IPS-15b (cell line): ENCODE results near the gene NPIPB8.
"Not testable (repeated sequence)": the region's sequence is repeated elsewhere in the genome, so short reads cannot be mapped to it uniquely, and the experiment has no call there.

Source experiments
- H3K27me3 ChIP-seq: one replicate; pipeline ENCODE4 v1.6.1; 2013; ENCODE audit warnings: low read length; ENCODE audit not compliant: control insufficient read depth, insufficient read depth
- H3K36me3 ChIP-seq: one replicate; pipeline ENCODE4 v1.6.1; 2013; ENCODE audit warnings: low read length; ENCODE audit not compliant: control insufficient read depth, insufficient read depth
- H3K4me1 ChIP-seq: one replicate; pipeline ENCODE4 v1.6.1; 2013; ENCODE audit warnings: mild to moderate bottlenecking, low read length; ENCODE audit not compliant: control insufficient read depth, insufficient read depth
- H3K4me3 ChIP-seq: one replicate; pipeline ENCODE4 v1.5.1; 2013; ENCODE audit warnings: low read depth, low read length
- H3K9ac ChIP-seq: one replicate; pipeline ENCODE4 v1.6.1; 2013; ENCODE audit warnings: low read depth, mild to moderate bottlenecking, low read length
- H3K9me3 ChIP-seq: one replicate; pipeline ENCODE4 v1.6.1; 2013; ENCODE audit warnings: mild to moderate bottlenecking, low read length; ENCODE audit not compliant: control insufficient read depth, insufficient read depth

NPIPB8 gene

DNA sequence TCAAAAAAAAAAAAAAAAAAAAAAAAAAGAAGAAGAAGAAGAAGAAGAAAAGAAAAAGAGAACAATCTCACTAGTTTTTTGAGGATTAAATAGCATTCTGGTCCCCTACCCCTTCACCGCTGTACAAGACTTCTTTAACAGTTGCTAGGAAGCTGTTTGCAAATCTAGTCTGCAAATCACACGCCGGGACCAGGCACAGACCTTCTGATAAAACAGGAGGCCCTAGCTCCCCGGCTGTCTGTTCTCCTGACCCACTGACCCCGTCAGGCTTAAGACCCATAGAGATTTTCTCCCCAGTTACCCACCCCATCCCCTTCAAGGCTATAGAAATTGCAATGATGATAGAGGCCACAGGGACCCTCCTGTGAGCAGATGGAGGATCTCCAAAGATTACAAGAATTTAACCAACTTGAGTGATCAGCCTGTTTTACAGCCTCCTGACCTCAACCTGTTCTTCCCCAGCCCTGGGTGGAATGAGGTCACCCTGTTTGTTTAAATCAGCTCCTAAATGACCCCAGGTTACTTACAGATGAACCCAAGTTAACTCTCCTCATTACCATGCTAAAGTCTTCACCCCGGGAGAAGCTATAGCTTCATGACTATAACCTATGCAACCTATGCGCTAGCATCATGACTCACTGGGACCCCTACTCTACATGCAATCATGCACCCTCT lies 16.2 kb upstream of the NPIPB8 start:
- peaks cover 9% of the 10 kb centered on the region for H3K4me1 ChIP-seq
- no peak overlapping the region for H3K9ac ChIP-seq
- H3K36me3 ChIP-seq = no peaks in the 10 kb centered on the region
- no peaks in the 10 kb centered on the region for H3K9me3 ChIP-seq
- H3K27me3 ChIP-seq = no peaks in the 10 kb centered on the region
- no peak overlapping the region for H3K4me3 ChIP-seq

- H3K4me3 ChIP-seq = not testable (repeated sequence)
These were observed 15.2 kb upstream of the NPIPB8 start for GRCh38 chr16:28622532-28623171.

DNA sequence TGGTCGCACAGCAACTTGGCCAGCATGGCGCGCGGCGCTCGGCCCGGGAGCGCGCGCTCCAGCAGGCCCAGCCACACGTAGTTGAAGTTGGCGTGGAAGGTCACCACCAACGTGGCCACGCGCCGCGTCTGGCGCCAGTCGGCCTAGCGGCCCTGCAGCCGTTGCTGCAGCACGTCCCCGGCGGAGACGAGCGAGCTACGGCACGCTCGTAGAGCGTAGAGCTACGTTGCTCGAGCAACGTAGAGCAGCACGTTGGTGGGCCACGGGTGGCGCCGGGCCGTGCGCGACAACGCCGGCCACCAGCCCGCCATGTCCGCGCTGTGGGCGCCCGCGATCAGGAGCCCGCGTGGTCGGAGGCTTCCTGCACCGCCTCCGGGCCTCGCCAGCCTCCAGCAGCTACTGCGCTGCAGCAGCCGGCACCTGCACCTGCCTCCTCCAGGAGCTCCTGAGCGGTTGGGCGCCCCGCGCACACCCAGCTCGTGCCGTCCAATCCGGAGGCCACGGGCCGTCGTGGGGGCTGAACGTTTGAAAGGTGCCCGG lies 14.6 kb upstream of the NPIPB8 start:
- peaks cover 4% of the 10 kb centered on the region for H3K4me1 ChIP-seq
- H3K36me3 ChIP-seq = no peaks in the 10 kb centered on the region
- no peaks in the 10 kb centered on the region for H3K27me3 ChIP-seq
- no peaks in the 10 kb centered on the region for H3K9me3 ChIP-seq
- no peak overlapping the region for H3K9ac ChIP-seq
- H3K4me3 ChIP-seq = no peak overlapping the region

More at GRCh38 chr16:28622532-28623171, 15.2 kb upstream of the NPIPB8 start:
- H3K4me1 ChIP-seq, H3K27me3 ChIP-seq, H3K36me3 ChIP-seq, H3K9ac ChIP-seq, H3K9me3 ChIP-seq: not testable (repeated sequence)

DNA sequence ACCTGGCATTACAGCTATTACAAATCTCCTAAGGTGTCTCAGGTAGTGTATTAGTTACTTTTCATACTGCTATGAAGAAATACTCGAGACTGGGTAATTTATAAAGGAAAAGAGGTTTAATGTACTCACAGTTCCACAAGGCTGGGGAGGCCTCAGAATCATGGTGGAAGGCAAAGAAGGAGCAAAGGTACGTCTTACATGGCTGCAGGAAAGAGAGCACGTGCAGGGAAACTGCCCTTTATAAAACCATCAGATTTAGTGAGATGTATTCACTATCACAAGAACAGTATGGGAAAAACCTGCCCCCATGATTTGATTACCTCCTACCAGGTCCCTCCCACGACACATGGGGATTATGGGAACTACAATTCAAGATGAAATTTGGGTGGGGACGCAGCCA lies 7.0 kb upstream of the NPIPB8 start:
- H3K27me3 ChIP-seq, H3K36me3 ChIP-seq, H3K4me3 ChIP-seq, H3K4me1 ChIP-seq, H3K9ac ChIP-seq, H3K9me3 ChIP-seq: not testable (repeated sequence)

- H3K4me1 ChIP-seq, H3K27me3 ChIP-seq, H3K9me3 ChIP-seq, H3K9ac ChIP-seq, H3K36me3 ChIP-seq, H3K4me3 ChIP-seq: not testable (repeated sequence)
These were observed 1.6 kb upstream of the NPIPB8 start for GRCh38 chr16:28636093-28636823.

GRCh38 chr16:28638359-28638758 lies 494 bp downstream of the NPIPB8 start:
- not testable (repeated sequence) for H3K9me3 ChIP-seq, H3K4me3 ChIP-seq, H3K4me1 ChIP-seq, H3K9ac ChIP-seq, H3K27me3 ChIP-seq, H3K36me3 ChIP-seq

DNA sequence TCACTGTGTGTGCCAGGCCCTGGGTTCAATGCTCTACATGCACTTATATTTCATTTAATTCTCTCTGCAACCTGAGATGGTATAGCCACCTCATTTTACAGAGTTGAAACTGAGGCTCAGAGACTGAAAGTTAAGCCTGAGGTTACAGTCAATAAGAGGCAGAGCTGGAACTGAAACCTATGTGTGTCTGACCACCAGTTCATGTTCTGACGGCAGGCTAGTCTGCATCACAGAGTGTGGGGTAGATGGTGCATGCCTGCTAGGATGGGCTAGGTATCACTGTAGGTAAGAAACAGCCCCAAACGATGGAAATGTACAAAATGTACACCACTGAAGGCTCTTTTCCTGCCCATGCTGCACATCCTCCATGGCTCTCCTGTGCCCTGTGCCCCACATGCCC lies 2.1 kb downstream of the NPIPB8 start:
- not testable (repeated sequence) for H3K9ac ChIP-seq, H3K9me3 ChIP-seq, H3K4me3 ChIP-seq, H3K4me1 ChIP-seq, H3K36me3 ChIP-seq, H3K27me3 ChIP-seq

- not testable (repeated sequence) for H3K36me3 ChIP-seq, H3K4me3 ChIP-seq, H3K27me3 ChIP-seq, H3K9me3 ChIP-seq, H3K9ac ChIP-seq, H3K4me1 ChIP-seq
These were observed 28.4 kb downstream of the NPIPB8 start for GRCh38 chr16:28666264-28666663.

GRCh38 chr16:28667480-28667879 lies 29.6 kb downstream of the NPIPB8 start:
- not testable (repeated sequence) for H3K9me3 ChIP-seq, H3K4me3 ChIP-seq

GRCh38 chr16:28668199-28668598 lies 30.3 kb downstream of the NPIPB8 start:
- H3K4me1 ChIP-seq, H3K9me3 ChIP-seq, H3K36me3 ChIP-seq, H3K27me3 ChIP-seq, H3K4me3 ChIP-seq, H3K9ac ChIP-seq: not testable (repeated sequence)

More at GRCh38 chr16:28667480-28667879, 29.6 kb downstream of the NPIPB8 start:
- H3K27me3 ChIP-seq, H3K9ac ChIP-seq, H3K4me1 ChIP-seq, H3K36me3 ChIP-seq: not testable (repeated sequence)

- H3K27me3 ChIP-seq, H3K4me3 ChIP-seq, H3K9ac ChIP-seq: not testable (repeated sequence)
These were observed 50.6 kb downstream of the NPIPB8 start for GRCh38 chr16:28688327-28688952.

More at GRCh38 chr16:28688327-28688952, 50.6 kb downstream of the NPIPB8 start:
- H3K36me3 ChIP-seq, H3K4me1 ChIP-seq, H3K9me3 ChIP-seq: not testable (repeated sequence)
